HG02642 (cell line): ENCODE data around the gene UTP11.

Experiments used
- ATAC-seq: cut with Tn5 transposase; IDR thresholded peaks from one replicate; pipeline ENCODE4 v1.9.1; 2021; ENCODE audit warnings: mild to moderate bottlenecking; ENCODE audit not compliant: unreplicated experiment, poor library complexity

Gene UTP11

DNA sequence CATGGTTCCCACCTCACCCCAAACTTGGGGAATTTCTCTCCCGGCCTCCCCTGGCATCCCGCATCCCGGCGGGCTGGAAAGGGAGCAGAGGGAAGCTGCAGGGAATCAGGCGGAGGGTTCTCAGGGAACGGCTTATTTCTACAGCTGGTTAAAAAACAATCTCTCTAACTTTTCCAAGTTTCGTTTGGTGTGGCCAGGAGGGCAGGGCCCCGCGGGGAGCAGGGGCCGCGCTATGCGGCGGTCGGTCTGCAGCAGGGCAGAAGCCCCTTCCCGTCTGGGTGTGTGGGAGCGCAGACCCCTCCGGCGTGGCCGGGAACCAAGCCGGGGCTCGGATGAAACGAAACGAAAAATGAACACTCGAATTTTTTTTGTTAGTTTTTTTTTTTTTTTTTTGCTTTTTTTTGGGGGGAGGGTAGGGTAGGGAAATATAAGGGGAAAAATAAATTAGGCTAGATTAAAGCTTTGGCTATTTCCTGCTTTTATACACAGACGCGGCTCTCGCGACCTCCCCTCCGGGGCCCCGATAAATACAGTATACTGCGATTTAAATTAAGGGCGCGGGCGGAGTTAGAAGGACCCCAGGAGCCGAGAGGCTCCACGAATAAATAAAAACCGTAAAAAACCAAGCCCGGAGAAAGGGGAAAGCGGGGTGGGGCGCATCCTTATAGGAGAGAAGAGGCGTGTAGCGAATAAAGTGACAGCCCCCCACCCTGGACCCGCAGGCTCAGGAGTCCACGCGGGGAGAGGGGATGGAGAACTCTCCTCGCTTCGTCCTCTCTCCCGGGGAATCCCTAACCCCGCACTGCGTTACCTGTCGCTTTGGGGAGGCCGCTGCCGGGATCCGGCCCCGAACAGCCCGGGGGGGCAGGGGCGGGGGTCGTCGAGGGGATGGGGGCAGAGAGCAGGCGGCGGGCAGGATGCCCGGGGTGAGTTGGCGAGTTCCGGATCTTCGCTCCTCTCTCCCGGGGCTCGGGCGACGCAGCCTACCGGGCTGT is 32.0 kb downstream of the UTP11 start:
- no peak for ATAC-seq

DNA sequence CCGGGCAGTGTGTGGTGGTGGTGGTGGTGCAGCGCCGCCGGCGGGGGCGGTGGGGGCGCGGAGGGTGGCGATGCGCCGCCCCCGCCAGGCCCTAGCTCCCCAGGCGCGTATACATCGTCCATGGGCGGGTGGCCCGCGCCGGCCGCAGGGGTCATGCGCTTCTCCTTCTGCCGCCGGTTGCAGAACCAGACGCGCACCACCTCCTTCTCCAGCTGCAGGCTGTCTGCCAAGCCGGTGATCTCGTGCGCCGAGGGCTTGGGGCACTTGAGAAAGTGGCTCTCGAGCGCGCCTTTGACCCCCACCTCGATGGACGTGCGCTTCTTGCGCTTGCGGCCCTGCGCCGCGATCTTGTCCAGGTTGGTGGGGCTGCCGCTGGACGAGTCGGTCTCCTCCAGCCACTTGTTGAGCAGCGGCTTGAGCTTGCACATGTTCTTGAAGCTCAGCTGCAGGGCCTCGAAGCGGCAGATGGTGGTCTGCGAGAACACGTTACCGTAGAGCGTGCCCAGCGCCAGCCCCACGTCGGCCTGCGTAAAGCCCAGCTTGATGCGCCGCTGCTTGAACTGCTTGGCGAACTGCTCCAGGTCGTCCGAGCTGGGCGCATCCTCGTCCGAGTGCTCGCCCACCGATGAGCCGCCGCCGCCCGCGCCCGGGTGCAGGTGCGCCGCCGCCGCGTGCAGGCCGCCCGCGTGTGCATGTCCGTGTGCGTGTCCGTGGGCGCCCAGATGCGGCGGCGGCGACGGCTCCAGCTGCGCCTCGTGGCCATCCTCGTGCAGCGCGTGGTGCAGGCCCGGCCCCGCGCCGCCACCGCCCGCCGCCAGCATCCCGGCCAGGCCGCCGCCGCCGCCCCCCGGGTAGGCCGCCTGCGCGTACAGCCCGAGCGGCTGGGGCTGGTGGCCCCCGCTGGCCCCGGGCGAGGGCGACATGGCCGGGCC is 33.1 kb downstream of the UTP11 start:
- ATAC-seq: peak; percentile 5

DNA sequence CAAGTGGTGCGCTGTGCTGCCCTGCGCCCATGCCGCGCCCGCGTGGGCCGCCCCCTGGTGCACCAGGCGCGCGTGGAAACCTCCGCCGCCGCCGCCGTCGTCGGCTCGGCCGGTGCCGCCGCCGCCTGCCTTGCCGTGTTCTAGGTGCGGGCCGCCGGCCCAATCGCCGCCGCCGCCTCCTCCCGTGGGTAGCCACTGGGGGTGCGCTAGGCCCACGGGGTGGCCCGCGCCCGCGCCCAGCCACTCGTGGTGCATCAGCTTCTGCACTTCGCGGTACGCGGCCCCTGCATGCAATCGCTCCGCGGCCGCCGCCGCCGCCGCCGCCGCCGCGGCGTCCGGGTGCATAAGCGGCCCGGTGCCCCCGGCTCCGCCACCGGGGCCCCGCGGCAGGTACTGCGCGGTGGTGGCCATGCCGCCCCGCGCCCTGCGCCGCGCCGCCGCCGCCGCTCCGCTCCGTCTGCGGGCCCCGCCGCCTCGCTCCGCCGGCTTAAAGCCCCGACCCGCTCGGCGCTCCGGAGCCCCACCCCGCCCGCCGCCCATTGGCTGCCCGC is 33.9 kb downstream of the UTP11 start, which contains the start of gene POU3F1:
Gene POU3F1, minus strand, starts transcription at position 461 of the 551 bp plus-strand sequence. Its CDS starts 50 bp downstream, at position 411.
- ATAC-seq: peak; percentile 25

DNA sequence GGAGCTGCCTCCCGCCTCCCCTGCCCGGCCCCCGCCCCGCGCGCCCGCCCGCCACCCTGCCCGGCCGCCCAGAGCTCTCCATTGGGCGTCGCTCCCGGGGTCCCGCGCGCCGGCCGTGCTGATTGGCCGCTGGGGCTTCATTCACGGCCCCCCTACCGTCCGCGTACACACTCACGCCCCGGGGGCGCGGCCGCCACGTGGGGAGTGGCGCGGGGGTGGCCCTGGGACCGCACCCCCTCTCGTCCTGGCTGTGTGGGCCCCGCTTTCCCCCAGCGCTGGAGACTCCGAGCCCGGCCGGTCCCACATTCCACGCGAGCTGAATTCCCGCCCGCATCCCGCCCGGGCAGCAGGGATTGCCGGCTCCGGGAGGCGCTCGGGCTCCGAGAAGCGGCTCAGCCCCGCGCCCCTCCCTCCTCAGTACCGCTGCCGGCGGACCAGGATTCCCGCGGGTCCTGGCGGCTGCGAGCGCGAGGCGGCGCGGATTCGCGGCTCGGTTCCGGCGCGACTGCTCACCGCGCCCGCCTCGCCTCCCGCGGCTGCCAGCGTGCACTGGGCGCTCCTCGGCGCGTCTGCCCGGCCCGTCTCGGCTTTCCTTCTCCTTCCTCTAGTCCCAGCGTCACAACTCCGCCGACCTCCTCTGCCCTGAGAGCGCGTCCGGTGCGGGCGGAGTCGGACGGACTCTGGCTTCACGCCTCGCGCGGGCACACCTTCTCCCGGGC is 34.5 kb downstream of the UTP11 start:
- ATAC-seq: peak; percentile 70

DNA sequence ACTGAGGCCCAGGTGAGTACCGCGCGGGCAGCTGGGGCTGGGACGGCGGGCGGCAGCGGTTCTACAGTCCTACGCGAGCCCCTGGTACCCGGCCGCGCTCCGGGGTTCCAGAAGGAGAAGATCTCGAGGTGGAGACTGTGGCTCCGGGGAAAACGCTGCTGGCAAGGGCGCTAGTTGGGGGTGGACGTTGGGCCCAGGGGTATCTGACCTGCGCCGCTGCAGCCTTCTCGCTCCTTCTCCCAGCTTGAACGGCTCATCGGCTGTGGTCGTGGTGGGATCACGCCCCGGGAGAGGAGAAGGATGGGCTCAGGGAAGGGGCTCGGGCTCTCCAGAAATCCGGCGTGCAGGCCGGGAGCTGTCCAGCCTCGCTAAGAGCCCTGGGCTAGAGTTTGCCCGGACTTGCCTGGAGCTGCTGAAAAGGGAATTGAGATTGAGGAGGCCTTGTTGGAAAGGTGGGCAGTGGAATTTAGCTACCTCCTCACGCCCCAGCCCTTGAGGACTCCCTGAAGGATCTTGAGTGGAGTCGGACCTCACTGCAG is 35.1 kb downstream of the UTP11 start:
- ATAC-seq: no peak

DNA sequence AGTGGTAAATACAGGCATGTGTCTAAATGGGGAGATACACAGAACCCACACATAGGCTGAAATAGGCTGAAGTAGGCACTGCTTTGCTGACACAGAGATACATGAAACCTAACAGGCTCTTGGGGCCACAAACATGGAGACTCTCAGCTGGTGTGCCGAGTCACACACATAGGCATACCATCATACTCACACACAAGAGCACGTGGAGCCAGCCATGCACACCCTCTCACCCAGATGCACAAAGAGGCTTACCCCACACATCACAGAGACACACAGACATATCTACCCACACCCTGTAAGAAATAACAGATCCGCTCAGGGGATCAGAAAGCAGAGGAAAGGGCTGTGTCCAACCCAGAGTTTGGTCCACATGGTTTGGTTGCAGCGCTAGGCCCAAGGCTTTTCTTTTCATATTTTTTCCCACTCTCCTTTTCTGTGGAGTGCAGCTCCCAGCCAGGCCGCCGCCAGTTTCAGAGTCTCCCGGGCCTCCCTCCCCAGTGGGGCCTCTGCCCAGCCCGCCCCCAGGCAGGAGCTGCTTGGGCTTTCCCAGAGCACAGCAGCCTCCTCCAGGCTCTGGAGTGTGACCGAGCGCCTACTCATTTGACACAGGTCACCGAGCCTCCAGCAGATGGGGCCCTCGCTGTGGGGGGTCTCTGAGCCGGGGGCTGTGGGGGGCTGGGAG is 38.0 kb downstream of the UTP11 start:
- no peak for ATAC-seq

DNA sequence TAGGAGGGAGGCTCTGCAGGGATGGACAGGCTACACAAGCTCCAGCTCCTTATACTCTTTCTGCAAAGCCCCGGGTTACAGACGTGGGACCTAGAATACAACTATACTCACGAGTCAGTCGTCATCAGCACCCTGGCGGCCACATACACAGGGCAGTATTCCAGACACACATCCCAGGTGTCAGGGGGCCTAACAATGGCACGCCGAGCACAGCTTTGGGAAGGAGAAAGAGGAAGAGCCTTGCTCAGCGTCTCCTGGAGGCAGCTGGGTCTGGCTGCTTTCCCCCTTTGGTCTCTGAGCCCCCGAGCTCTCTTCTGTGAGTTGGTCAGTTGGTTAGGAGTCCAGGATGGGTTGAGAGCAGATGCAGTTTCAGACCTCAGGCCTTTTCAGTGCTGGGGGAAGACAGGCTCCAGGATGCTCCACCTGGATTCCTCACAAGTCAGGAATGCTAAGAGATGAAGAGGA is 38.6 kb downstream of the UTP11 start:
- ATAC-seq: no peak

DNA sequence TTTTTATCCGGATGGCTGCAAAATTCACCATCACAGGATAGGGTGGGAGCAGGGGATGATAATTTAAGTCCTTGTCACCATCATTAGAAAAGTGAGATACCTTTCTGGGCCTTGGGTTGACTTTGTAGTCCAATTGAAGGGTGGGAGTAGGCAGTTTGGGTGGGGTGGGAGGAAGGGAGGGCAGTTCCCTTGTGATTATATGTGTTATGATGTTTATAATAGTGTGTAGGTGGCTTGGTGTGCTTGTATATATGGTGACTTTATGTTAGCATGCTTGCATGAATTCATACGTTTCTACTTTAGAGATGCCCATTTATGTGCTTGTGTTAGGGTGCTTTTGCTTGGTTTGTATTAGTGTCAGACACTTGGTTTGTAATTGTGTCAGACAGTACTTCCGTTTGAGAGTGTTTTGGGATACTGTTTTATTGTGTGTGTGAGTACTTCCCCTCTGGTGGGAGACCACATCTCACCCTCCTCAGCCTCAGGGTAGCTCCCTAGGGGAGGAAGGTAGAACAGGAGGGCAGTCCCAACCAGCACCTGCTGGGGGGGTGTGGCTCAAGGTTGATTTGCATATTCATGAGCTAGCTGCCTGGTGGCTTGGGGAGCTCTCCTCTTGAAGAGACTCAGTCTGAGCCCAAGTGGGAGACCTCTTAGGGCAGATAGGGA is 40.3 kb downstream of the UTP11 start:
- ATAC-seq: peak; percentile 56

DNA sequence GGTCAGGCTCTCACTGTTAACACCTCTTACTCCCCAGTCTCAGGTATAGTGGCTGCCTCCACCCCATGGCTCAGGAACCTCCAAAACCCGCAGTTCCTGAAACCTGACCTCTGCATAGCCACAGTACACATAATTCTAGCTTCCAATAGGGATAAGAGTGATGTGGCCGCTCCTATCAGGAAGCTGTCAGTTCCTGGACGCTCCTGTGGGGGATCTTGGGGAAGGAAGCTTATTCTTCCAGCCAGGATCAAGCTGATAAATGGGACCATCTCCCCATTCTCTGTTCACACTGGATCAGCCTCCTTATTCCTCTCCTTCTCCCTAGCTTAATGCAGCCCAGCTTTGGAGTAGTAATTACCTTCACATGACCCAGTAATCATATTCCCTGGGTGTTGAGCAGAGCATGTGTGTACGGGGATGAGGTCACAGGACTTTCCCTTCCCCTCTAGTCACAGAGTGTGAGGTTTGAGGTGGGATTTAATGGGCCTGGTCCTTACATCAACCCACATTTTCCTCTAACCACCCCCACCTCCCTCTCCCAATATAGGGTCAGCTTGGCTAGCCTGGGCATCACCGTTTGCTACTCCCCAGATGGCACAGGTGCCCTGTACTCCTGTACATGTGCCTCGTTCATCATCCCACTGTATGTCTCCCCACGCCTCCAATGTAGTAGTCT is 41.0 kb downstream of the UTP11 start:
- ATAC-seq: no peak

DNA sequence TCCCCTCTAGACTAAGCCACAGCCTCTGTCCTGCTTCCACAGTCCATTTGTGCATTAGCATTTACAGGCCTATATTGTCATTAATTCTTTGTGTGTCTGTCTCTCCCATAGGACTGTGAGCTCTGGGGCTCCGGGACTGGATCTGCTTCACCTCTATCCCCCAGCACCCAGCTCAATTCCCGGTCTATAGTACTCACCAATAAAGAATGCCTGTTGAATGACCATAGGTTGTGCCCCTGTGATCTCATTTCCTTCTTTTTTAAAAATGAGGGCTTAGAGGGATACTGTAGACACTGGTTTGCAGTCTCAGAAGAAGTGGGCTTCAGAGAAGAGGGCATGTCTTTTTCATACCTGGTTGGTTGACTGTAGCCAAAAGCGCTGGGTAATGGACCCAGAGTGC is 42.9 kb downstream of the UTP11 start:
- ATAC-seq: no peak

DNA sequence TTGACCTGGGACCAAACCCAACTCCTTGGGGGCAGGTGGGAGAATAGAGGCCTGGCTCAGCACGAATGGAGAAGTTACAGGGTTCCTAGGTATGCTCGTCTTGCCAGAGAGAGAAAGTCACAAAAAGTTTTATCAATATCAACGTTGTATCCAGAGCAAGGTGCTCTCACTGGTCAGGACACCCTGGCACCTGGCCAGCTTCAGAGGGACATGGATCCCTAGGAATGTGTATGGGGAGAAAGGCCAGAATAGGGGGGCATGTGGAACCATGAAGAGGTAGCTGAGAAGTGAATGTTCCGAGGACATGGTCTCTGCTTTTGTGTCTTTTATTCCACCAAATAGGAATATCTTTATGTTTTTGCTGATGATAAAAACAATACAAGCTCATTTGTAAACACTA is 43.4 kb downstream of the UTP11 start:
- ATAC-seq: no peak

DNA sequence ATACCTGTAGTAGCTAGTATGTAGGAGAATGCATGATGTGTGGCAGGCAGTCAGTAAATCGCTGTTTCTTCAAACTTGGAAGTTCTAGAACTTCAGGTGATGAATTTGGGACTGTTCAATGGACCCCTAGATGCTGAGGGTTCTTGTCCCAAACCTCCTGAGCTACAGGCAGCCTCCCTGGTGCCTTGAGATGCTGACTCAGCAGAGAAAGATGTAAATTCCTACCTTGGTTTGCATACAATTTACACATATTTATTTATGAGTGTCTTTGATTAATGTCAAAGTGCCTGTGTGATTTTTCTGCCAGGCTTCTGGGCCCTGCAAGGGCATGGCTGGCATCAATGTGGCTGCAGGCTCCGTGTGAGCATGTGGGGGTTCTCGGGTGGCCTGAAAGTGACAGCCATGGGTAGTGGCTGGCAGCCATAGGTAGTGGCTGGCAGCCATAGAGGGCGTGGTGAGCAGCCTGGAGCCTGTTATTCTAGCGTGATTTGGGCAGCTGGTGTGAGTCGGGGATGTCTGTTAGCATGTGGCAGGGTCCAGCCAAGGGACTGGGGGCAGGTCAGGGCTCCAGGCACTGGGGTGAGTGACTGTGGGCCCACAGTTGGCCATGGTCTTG is 47.2 kb downstream of the UTP11 start:
- ATAC-seq: no peak

DNA sequence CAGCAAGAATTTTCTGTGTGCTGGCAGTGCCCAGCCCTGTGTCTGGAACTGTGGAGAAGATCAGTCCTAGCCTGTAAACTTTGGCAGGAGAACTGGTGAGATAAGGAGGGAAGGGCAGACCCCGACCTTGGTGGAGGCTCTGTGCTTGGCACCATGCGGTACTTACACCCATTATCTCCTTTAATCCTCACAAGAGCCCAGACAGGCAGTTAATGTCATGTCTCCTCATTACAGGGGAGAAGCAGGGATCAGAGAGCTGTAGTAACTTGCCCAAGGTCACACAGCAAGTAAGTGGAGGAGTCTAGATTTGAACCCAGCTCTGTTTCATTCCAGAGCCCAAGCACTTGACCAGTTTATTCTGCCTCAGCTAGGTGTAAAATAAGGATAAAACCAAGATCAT is 48.0 kb downstream of the UTP11 start:
- no peak for ATAC-seq

DNA sequence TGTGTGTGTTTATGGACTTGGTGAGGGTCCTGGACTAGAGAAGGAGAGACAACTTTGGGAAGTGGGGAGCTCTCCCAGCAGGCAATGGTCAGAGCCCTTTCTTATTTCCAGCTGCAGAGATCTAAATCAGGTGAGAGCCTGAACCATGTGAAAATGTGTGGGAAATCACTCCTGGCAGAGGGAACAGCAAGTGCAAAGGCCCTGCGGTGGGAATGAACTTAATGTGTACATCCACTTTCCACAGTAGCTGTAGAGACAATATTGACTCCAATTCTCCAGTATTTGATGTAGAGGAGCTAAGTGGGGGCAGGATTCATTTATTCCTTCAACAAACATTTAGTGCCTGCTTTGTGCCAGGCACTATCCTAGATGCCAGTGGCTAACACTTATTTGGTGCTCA is 48.8 kb downstream of the UTP11 start:
- ATAC-seq: no peak

DNA sequence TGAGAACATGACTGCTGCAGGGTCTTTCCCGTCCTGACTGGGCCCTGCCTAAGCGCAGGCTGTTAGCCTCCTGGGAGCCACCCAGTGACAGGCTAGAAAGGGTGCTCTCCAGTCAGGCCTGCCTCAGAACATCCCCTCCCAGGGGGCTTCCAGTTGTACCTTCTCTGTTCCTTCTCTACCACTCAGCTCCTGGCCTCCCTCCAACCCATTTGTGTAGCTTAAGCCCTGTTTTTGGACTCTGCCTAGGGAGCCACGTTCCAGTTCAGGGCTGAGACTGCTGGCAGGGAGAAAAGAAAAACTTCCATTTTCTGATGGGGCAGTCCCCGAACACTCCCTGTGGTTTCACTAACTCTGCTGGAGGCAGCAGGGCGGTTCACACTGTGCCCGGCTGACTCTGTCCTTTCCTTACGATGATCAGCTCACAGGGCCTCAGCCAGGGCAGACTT is 49.4 kb downstream of the UTP11 start:
- peak; percentile 67 for ATAC-seq

DNA sequence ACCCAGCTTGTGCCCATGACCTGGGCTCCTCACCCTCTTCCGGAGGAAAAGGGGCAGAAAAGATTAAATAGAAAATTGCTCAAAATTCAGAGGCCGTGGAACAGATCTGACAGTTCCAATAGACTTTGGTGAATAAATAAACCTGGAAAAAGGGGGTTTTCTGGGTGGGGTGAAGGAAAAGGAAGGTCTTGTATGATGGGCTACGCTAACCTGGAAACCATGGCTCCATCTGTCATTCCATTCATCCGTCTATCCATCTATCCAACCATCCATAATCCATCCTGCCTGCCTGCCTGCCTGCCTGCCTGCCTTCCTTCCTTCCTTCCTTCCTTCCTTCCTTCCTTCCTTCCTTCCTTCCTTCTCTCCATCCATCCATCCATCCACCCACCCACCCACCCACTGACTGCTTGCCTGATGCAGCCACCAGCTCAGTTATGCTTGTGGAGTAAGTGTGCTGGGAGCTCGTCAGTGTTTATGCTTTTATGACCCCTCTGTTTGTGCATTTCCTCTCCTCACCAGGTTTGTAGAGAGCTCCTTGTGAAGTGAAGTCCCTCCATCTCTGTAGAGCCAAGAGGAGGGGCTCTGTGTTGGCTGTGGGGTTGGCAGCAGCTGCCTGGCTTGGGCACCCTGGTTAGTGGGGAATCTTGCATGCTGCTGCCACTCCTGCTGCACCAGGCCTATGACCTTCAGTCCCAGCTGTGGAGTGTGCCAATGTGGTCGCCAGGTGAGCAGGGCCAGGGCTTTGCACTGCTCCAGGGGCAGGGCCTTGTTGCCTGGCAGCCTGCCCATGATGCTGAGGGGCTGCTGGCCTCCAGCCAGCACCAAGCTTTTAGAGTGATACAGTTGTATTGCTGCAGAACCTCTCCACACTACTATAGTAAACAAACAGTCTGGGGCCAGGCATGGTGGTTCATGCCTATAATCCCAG is 50.1 kb downstream of the UTP11 start:
- no peak for ATAC-seq
